Measurements from ENCODE around the gene ADGRV1.

- TF ChIP-seq POLR2A (IDR thresholded peaks at IDR 0.05; ENCODE audit: extremely low read depth, insufficient read length) (no peak), CTCF (IDR thresholded peaks at IDR 0.05; ENCODE audit: low read depth, low read length) (no peak), MAX (IDR thresholded peaks at IDR 0.05; ENCODE audit: low read depth, low read length) (no peak)
Measured at GRCh38 chr5:91176288-91177016, 617.9 kb downstream of the ADGRV1 start.

Measured in NB4 (cell line).